ENCODE measurements around the gene AOC2.
"Not testable (repeated sequence)": the region's sequence is repeated elsewhere in the genome, so short reads cannot be mapped to it uniquely, and the experiment has no call there.

AOC2 gene

GRCh38 chr17:42852351-42852750 lies 8.0 kb downstream of the AOC2 start:
- DNase-seq (ENCODE audit: low spot score) = no peak
- no peak for TF ChIP-seq CTCF (IDR thresholded peaks at IDR 0.05; ENCODE audit: extremely low read depth, missing control alignments)

GRCh38 chr17:42853004-42853403 lies 8.6 kb downstream of the AOC2 start:
- no peak for DNase-seq (ENCODE audit: low spot score)
- TF ChIP-seq CTCF (IDR thresholded peaks at IDR 0.05; ENCODE audit: extremely low read depth, missing control alignments) = no peak

GRCh38 chr17:42853597-42853967 lies 9.2 kb downstream of the AOC2 start:
- no peak for DNase-seq (ENCODE audit: low spot score)
- no peak for TF ChIP-seq CTCF (IDR thresholded peaks at IDR 0.05; ENCODE audit: extremely low read depth, missing control alignments)

- no peak for DNase-seq (ENCODE audit: low spot score)
- no peak for TF ChIP-seq CTCF (IDR thresholded peaks at IDR 0.05; ENCODE audit: extremely low read depth, missing control alignments)
Observed at GRCh38 chr17:42853968-42854790, 9.8 kb downstream of the AOC2 start.

- no peak for TF ChIP-seq CTCF (IDR thresholded peaks at IDR 0.05; ENCODE audit: extremely low read depth, missing control alignments)
- DNase-seq (ENCODE audit: low spot score) = no peak
Observed at GRCh38 chr17:42855048-42855596, 10.7 kb downstream of the AOC2 start.

GRCh38 chr17:42856093-42856492 lies 11.7 kb downstream of the AOC2 start:
- not testable (repeated sequence) for DNase-seq (ENCODE audit: low spot score)

GRCh38 chr17:42856516-42856915 lies 12.1 kb downstream of the AOC2 start:
- not testable (repeated sequence) for DNase-seq (ENCODE audit: low spot score)

GRCh38 chr17:42857389-42857788 lies 13.0 kb downstream of the AOC2 start:
- DNase-seq (ENCODE audit: low spot score) = no peak
- TF ChIP-seq CTCF (IDR thresholded peaks at IDR 0.05; ENCODE audit: extremely low read depth, missing control alignments) = no peak
